22Rv1 (cell line): ENCODE measurements around the gene KRTAP4-3.
"Not testable (repeated sequence)": the region's sequence is repeated elsewhere in the genome, so short reads cannot be mapped to it uniquely, and the experiment has no call there.

Experiments
- H3K27ac ChIP-seq: fragments of 450-650 bp; 2 replicates; pipeline ENCODE4 v1.5.1; 2017
- CTCF ChIP-seq: fragments of 450-650 bp; IDR thresholded peaks from 2 replicates; pipeline ENCODE4 v1.5.1; 2017; ENCODE audit warnings: mild to moderate bottlenecking
- ZFX ChIP-seq: fragments of 450-650 bp; IDR thresholded peaks from 2 replicates; pipeline ENCODE4 v1.6.1; 2017; ENCODE audit warnings: antibody characterized with exemption, borderline replicate concordance

The KRTAP4-3 gene

GRCh38 chr17:41118721-41119120, 49.3 kb downstream of the KRTAP4-3 start:
- TF ChIP-seq ZFX (no peak), CTCF (no peak)
- H3K27ac ChIP-seq, result no peak overlapping the region

- H3K27ac ChIP-seq, result not testable (repeated sequence)
Observed at GRCh38 chr17:41117846-41118386, 50.1 kb downstream of the KRTAP4-3 start, which contains the start of gene KRTAP4-11. TSS of gene KRTAP4-11 (minus strand) at chr17:41118373. CDS start at chr17:41118315, 58 bp downstream.
